Skeletal muscle cell (primary cell): ENCODE results near the gene RIPOR1.

Source experiments
- DNase-seq: peaks from one replicate; pipeline ENCODE4 v3.0.0-alpha.2; 2010; ENCODE audit warnings: low read depth
- H3K4me3 ChIP-seq: 2 replicates; pipeline ENCODE4 v1.5.1; 2011; ENCODE audit warnings: low read depth, mild to moderate bottlenecking, control low read depth, low read length, moderate library complexity

Gene RIPOR1

GRCh38 chr16:67537636-67538591 lies 9.3 kb downstream of the RIPOR1 start:
- DNase-seq = no peak
- H3K4me3 ChIP-seq = peak overlapping the region; percentile 66

GRCh38 chr16:67538666-67539101 lies 10.1 kb downstream of the RIPOR1 start:
- DNase-seq = no peak
- H3K4me3 ChIP-seq = peak overlapping the region; percentile 66

DNA sequence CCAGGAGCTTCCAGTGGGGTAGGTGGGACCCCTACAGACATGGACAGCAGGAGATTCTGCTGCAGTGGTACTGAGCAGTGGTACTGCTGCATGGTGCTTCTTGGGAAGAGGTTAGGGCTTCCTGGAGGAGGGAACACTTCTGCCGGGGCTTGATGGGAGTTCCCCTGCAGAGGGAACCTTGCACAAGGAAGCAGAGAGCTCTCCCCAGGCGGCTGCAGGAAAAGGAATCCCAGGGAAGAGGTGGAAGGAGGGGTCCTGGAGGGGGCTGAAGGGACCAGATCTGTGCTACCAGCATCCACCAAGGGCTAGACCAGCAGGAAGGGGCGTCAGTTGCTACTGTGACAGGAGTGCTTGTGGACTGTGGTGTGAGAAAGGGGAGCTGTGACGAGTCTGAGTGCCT lies 10.6 kb downstream of the RIPOR1 start:
- H3K4me3 ChIP-seq = no peak overlapping the region
- no peak for DNase-seq

GRCh38 chr16:67539691-67540635 lies 11.3 kb downstream of the RIPOR1 start:
- H3K4me3 ChIP-seq = no peak overlapping the region
- DNase-seq = no peak

- H3K4me3 ChIP-seq = no peak overlapping the region
These were observed 12.1 kb downstream of the RIPOR1 start for GRCh38 chr16:67540756-67541155.

GRCh38 chr16:67541391-67542263 lies 13.0 kb downstream of the RIPOR1 start:
- no peak for DNase-seq
- H3K4me3 ChIP-seq = no peak overlapping the region

More at GRCh38 chr16:67540756-67541155, 12.1 kb downstream of the RIPOR1 start:
- no peak for DNase-seq

DNA sequence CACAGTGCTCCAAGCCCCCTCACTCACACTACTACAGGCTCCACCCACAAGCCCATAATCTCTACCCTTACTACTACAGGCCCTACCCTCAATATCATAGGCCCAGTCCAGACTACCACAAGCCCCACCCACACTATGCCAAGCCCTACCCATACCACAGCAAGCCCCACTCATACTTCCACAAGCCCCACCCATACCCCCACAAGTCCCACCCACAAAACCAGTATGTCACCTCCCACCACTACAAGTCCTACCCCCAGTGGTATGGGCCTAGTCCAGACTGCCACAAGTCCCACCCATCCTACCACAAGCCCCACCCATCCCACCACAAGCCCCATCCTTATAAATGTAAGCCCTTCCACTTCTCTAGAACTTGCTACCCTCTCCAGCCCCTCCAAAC lies 13.8 kb downstream of the RIPOR1 start:
- H3K4me3 ChIP-seq = no peak overlapping the region
- no peak for DNase-seq

- DNase-seq = no peak
- no peak overlapping the region for H3K4me3 ChIP-seq
These were observed 14.4 kb downstream of the RIPOR1 start for GRCh38 chr16:67543036-67543435.

DNA sequence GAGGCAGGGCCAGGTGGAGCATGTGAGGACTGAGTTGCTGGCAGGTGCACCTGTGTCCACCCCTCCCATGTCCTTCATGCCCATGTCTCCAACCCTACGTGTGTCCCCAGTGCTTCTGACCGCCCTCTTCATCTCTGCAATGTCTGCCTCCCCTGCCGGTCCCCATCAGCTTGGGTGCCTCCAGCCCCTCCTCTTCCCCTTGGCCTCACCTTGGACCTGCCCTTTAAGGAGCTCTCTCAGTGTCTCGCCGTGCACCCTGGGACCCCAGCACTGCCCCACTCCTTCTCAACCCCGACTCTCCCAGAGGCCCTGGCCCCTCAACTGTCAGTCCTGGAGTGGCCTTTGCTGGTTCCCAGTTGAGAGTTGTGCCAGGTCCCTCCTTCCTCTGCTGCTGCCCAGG lies 15.0 kb downstream of the RIPOR1 start:
- H3K4me3 ChIP-seq = no peak overlapping the region
- DNase-seq = no peak

GRCh38 chr16:67544329-67544841 lies 15.8 kb downstream of the RIPOR1 start:
- no peak for DNase-seq
- H3K4me3 ChIP-seq = no peak overlapping the region

DNA sequence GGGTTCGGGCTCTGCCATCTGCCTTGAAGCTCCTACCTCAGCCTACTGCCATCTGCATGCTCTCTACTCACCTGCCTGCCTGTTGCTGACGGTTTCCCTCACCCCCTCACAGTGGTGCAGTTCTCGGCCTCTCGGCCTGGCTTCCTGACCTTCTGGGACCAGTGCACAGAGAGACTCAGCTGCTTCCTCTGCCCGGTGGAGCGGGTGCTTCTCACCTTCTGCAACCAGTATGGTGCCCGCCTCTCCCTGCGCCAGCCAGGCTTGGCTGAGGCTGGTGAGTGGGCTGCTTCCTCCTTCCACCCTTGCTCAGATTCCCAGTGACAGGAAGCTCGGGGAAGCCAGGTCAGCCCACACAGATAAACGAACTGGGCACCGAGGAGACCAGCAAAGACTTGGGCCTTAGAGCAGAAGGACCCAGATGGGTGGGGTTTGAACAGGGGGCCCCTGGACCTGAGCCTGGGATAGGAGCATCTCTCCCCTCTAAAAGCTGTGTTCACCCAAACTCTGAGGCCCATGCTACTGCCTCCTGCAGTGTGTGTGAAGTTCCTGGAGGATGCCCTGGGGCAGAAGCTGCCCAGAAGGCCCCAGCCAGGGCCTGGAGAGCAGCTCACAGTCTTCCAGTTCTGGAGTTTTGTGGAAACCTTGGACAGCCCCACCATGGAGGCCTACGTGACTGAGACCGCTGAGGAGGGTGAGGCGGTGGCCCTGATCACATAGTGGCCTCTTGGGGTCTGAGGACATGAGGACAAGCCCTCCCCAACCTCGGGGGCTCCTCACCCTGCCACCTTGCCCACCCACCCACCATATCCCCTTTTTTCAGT lies 16.4 kb downstream of the RIPOR1 start:
- no peak for DNase-seq
- no peak overlapping the region for H3K4me3 ChIP-seq

- no peak for DNase-seq
- no peak overlapping the region for H3K4me3 ChIP-seq
These were observed 17.0 kb downstream of the RIPOR1 start for GRCh38 chr16:67545665-67546024.

DNA sequence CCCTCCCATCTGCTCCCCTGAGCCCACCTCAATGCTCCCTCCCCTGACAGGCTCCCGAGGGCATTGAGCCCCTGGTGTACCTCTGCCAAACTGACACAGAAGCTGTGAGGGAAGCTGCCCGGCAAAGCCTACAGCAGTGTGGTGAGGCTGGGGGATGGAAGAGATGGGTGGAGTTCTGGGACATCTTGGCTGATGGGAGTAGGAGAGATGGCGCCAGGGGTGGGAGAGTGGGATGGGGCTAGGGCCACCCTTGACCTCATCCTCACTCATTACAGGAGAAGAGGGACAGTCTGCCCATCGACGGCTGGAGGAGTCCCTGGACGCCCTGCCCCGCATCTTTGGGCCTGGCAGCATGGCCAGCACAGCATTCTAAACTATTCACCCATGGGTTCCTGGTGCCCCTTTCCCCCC lies 17.5 kb downstream of the RIPOR1 start:
- H3K4me3 ChIP-seq = no peak overlapping the region
- no peak for DNase-seq

DNA sequence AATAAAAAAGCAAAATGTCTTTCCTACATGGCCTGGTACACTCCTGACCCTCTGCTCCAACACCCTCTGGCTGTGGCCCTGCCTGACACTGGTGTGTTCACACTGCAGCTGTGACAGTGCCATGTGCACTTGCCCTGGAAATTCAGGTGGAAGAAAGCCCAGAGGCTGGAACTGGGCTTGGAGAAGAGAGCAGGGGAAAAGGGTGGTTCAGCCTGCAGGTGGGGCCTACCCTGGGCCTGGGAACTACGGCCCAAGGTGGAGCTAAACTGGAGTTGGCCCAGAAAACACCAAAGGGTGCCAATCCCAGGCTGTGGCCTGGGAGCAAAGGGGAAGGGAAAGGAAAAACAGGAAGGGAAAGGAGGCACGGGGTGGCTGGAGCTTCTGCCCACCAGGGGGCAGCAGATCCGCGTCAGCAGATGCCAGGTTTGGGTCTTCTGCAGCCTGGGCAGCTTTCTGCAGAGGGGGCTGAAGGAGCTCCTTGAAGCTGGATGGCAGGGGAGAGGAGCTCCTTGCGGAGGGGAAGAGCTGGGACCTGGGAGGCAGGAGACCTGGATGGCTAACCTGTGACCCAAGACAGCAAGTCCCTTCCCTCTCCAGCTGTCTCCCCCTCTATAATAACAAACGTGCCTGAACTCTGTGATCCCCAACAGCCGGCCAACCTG lies 18.3 kb downstream of the RIPOR1 start:
- DNase-seq = no peak
- no peak overlapping the region for H3K4me3 ChIP-seq

- H3K4me3 ChIP-seq = no peak overlapping the region
- no peak for DNase-seq
These were observed 19.0 kb downstream of the RIPOR1 start for GRCh38 chr16:67547423-67548264.

DNA sequence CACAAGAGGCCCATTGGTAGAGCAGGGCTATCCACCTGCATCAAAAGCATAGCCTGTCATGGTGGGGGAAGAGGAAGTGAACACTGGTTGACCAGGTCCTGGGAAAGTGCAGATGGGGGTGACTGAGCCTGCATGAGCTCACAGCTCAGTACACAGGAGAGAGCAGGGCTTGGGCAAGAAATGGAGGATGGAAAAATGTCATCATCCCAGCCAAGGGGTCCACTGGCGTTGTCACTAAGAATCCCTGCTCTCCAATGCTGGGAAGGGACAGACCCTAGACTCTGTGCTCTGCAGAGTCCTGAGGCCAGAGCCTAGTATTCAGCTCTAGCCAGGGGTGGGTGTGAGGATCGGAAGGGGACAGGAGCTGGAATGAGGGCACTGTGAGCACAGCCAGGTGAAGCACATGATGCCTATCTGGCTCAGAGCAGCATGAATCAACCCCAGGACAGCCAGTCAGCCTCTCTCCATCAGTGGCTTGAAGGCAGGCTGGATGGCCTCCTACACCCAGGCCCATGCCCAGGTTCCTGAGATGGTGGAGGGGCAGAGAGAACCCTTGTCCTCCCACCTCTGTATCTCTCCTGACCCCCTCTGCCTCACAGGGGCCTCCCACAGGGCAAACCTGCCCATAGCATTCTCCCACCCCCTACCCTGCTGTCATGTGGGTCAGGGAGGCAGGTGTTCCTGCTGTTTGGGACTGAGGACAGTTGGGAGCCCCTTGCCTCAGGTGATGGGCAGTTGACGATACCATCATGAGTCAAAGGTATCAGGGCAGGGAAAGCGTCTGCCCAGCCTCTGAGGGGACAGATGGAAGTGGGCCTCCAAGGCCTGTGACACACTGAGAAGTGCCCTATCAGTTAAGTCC lies 19.9 kb downstream of the RIPOR1 start:
- DNase-seq = no peak
- no peak overlapping the region for H3K4me3 ChIP-seq
